Measurements from ENCODE around the gene HGF. TPM values are rescaled to one million over a fixed set of nuclear protein-coding genes. Genes with fewer than 3 reads are reported as not detected.

The HGF gene
- total and polyA plus RNA-seq, 2 of the 8 experiments (the other 6 are each of a cell fraction or from before 2014, with no cell fraction given), result 0.05 to 0.60 TPM

DNA sequence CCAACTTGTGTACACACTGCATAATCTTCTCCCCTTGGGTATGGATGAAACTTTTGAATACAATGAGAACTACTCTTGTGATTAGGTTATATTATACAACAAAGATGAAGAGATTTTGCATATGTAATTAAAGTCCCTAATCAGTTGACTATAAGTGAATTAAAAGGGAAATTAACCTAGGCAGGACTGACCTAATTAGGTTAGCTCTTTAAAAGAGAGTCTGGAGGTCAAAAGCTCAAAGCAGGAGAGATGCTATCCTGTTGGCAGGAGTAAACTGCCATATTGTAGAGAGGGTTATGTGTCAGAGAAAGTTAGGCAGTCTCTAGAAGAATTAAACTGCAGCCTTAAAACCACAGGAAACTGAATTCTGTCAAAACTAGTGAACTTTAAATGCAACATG is 29.4 kb downstream of the HGF start:
- H3K27ac ChIP-seq (ENCODE audit: low read depth, low read length), result no peak overlapping the region
- no peak overlapping the region for H2BK120ac ChIP-seq (replicated peaks; ENCODE audit: low read depth, low read length)
- H3K79me2 ChIP-seq (ENCODE audit: control insufficient read depth in 1 of 2, insufficient read depth in 2 of 2, low read length in 2 of 2), result no peaks in the 10 kb centered on the region
- no peak overlapping the region for H2AK5ac ChIP-seq (ENCODE audit: low read depth, low read length)
- H4K8ac ChIP-seq (ENCODE audit: extremely low read depth, insufficient read depth, low read length), result no peak overlapping the region
- H4K20me1 ChIP-seq (replicated peaks in 1 of 2; ENCODE audit: control insufficient read depth in 1 of 2, insufficient read depth in 2 of 2, low read length in 2 of 2), result no peaks in the 10 kb centered on the region
- CTCF ChIA-PET (ENCODE audit: partially characterized antibody), result no interaction called here
- no peak overlapping the region for H2AFZ ChIP-seq (ENCODE audit: low read length)
- H3K36me3 ChIP-seq (ENCODE audit: control insufficient read depth in 2 of 4, insufficient read depth in 4 of 4, low read length in 3 of 4), result no peaks in the 10 kb centered on the region
- H3K56ac ChIP-seq (replicated peaks; ENCODE audit: insufficient read length, low read depth, low read length), result no peak overlapping the region
- H2BK15ac ChIP-seq (ENCODE audit: low read length), result no peak overlapping the region
- H3K4me2 ChIP-seq (ENCODE audit: insufficient read depth in 1 of 2, low read depth in 2 of 2, low read length in 2 of 2), result no peak overlapping the region
- POLR2A ChIA-PET (ENCODE audit: partially characterized antibody), result no interaction called here
- H4K91ac ChIP-seq (replicated peaks; ENCODE audit: insufficient read length, low read length), result no peak overlapping the region
- H2BK20ac ChIP-seq (ENCODE audit: low read length), result no peak overlapping the region
- H3K4me1 ChIP-seq (replicated peaks in 1 of 4; ENCODE audit: control insufficient read depth in 3 of 4, insufficient read depth in 4 of 4, low read length in 3 of 4), result peaks cover 0 to 2% (median 0%) of the 10 kb centered on the region in 4 experiments; a peak in 1 of 7 replicates
- no peak overlapping the region for H3K23ac ChIP-seq (ENCODE audit: insufficient read length)
- no peak overlapping the region for H3K4ac ChIP-seq (replicated peaks; ENCODE audit: insufficient read length, low read depth, low read length)
- H3K14ac ChIP-seq (ENCODE audit: insufficient read length), result no peak overlapping the region
- H4K5ac ChIP-seq (ENCODE audit: insufficient read length, low read depth, low read length), result no peak overlapping the region
- H3K9me3 ChIP-seq (ENCODE audit: insufficient read depth in 2 of 2, low read depth in 1 of 2, low read length in 1 of 2), result no peaks in the 10 kb centered on the region
- H3K18ac ChIP-seq (ENCODE audit: extremely low read depth, low read length), result no peak overlapping the region
- no peaks in the 10 kb centered on the region; the same call in 1 of the 2 replicates for H3K23me2 ChIP-seq (ENCODE audit: low read depth, low read length)
- DNase-seq (ENCODE audit: low read depth in 1 of 2, low spot score in 2 of 2), result no peak
- no peak overlapping the region for H2BK5ac ChIP-seq (ENCODE audit: low read depth, low read length)
- H2BK12ac ChIP-seq (ENCODE audit: low read depth, low read length), result no peak overlapping the region
- no peak overlapping the region for H3K9ac ChIP-seq (replicated peaks in 1 of 4; ENCODE audit: extremely low read depth in 1 of 4, low read depth in 3 of 4, low read length in 3 of 4)
- H3K79me1 ChIP-seq (ENCODE audit: low read depth, low read length), result no peaks in the 10 kb centered on the region
- FAIRE-seq, result no peak
- no peaks in the 10 kb centered on the region for H3K27me3 ChIP-seq (replicated peaks in 1 of 4; ENCODE audit: control insufficient read depth in 3 of 4, extremely low read depth in 1 of 4, insufficient read depth in 3 of 4, low read length in 3 of 4)
- H3K4me3 ChIP-seq (ENCODE audit: extremely low read depth in 1 of 4, insufficient read depth in 2 of 4, low read depth in 3 of 4, low read length in 4 of 4), result no peak overlapping the region
- TF ChIP-seq SP2 (IDR thresholded peaks at IDR 0.05; ENCODE audit: low read length), result no peak
- TF ChIP-seq CEBPB (IDR thresholded peaks at IDR 0.05; ENCODE audit: low read depth, low read length), result no peak
- no peak for TF ChIP-seq SP1 (IDR thresholded peaks at IDR 0.05; ENCODE audit: low read depth, low read length)
- TF ChIP-seq RNF2 (IDR thresholded peaks at IDR 0.05; ENCODE audit: borderline replicate concordance, low read depth, low read length, missing control alignments, poor library complexity, severe bottlenecking), result no peak
- TF ChIP-seq CHD1 (IDR thresholded peaks at IDR 0.05; ENCODE audit: low read depth, low read length), result no peak
- TF ChIP-seq KDM5A (IDR thresholded peaks at IDR 0.05; ENCODE audit: low read length), result no peak
- TF ChIP-seq GABPA (IDR thresholded peaks at IDR 0.05; ENCODE audit: borderline replicate concordance, insufficient read depth, low read length), result no peak
- no peak for TF ChIP-seq NANOG (IDR thresholded peaks at IDR 0.05; ENCODE audit: insufficient read depth, low read depth, low read length, poor library complexity, severe bottlenecking)
- TF ChIP-seq CBX8 (IDR thresholded peaks at IDR 0.05; ENCODE audit: borderline replicate concordance, low read depth, low read length), result no peak
- no peak for TF ChIP-seq SUZ12 (IDR thresholded peaks at IDR 0.05; ENCODE audit: low read length)
- no peak for TF ChIP-seq BACH1 (IDR thresholded peaks at IDR 0.05; ENCODE audit: low read length)
- TF ChIP-seq CHD2 (IDR thresholded peaks at IDR 0.05; ENCODE audit: low read length), result no peak
- TF ChIP-seq JUN (IDR thresholded peaks at IDR 0.05; ENCODE audit: low read depth, low read length), result no peak
- TF ChIP-seq TAF1 (IDR thresholded peaks at IDR 0.05; ENCODE audit: low read depth, low read length), result no peak
- no peak for TF ChIP-seq SP4 (IDR thresholded peaks at IDR 0.05; ENCODE audit: low read length)
- no peak for TF ChIP-seq EP300 (IDR thresholded peaks at IDR 0.05; ENCODE audit: borderline replicate concordance in 1 of 2, low read depth in 2 of 2, low read length in 2 of 2)
- TF ChIP-seq SIRT6 (IDR thresholded peaks at IDR 0.05; ENCODE audit: low read length), result no peak
